ENCODE results near the gene RAPSN. TPM values are rescaled to one million over a fixed set of nuclear protein-coding genes. Genes with fewer than 3 reads are reported as not detected.

The RAPSN gene
- total RNA-seq (57.9 TPM), polyA plus RNA-seq (ENCODE audit: insufficient read depth in 1 of 8, insufficient read length in 8 of 8, low replicate concordance in 1 of 8) (100 to 1,000 TPM in 3 of 8 donors, 10 to 100 TPM in 5; 89.9 to 113 (median 99.4) TPM)
- long read RNA-seq, donor 1, transcript RAPSN-201 (8 exons, 1,671 nt) = major isoform, 11 of 20 reads
- long read RNA-seq, donor 1, partial matches to known transcripts = 6 of 20 reads
- long read RNA-seq, donor 1, other reads (novel, unspliced or antisense) = 0 of 20 reads
- long read RNA-seq, donor 2, partial matches to known transcripts = 0 of 2 reads
- long read RNA-seq, donor 2, other reads (novel, unspliced or antisense) = 0 of 2 reads
- long read RNA-seq, donor 3, transcript RAPSN-201 (8 exons, 1,671 nt) = major isoform, 22 of 83 reads
- long read RNA-seq, donor 3, partial matches to known transcripts = 46 of 83 reads
- long read RNA-seq, donor 3, other reads (novel, unspliced or antisense) = 14 of 83 reads
- long read RNA-seq, donor 4, transcript RAPSN-201 (8 exons, 1,671 nt) = major isoform, 10 of 17 reads
- long read RNA-seq, donor 4, partial matches to known transcripts = 6 of 17 reads
- long read RNA-seq, donor 4, other reads (novel, unspliced or antisense) = 0 of 17 reads
- long read RNA-seq, donor 5, transcript RAPSN-201 (8 exons, 1,671 nt) = major isoform, 38 of 122 reads
- long read RNA-seq, donor 5, partial matches to known transcripts = 54 of 122 reads
- long read RNA-seq, donor 5, other reads (novel, unspliced or antisense) = 25 of 122 reads
- long read RNA-seq, donor 6, transcript RAPSN-201 (8 exons, 1,671 nt) = major isoform, 43 of 113 reads
- long read RNA-seq, donor 6, partial matches to known transcripts = 43 of 113 reads
- long read RNA-seq, donor 6, other reads (novel, unspliced or antisense) = 26 of 113 reads
- long read RNA-seq, donor 7, transcript RAPSN-201 (8 exons, 1,671 nt) = major isoform, 22 of 63 reads
- long read RNA-seq, donor 7, partial matches to known transcripts = 32 of 63 reads
- long read RNA-seq, donor 7, other reads (novel, unspliced or antisense) = 5 of 63 reads
- long read RNA-seq, donor 8, transcript RAPSN-201 (8 exons, 1,671 nt) = major isoform, 6 of 6 reads
- long read RNA-seq, donor 8, partial matches to known transcripts = 0 of 6 reads
- long read RNA-seq, donor 8, other reads (novel, unspliced or antisense) = 0 of 6 reads
- long read RNA-seq, donor 9, transcript RAPSN-201 (8 exons, 1,671 nt) = major isoform, 19 of 36 reads
- long read RNA-seq, donor 9, partial matches to known transcripts = 13 of 36 reads
- long read RNA-seq, donor 9, other reads (novel, unspliced or antisense) = 0 of 36 reads
- long read RNA-seq, donor 10, transcript RAPSN-201 (8 exons, 1,671 nt) = major isoform, 17 of 34 reads
- long read RNA-seq, donor 10, partial matches to known transcripts = 7 of 34 reads
- long read RNA-seq, donor 10, other reads (novel, unspliced or antisense) = 10 of 34 reads
- long read RNA-seq, donor 11, transcript RAPSN-201 (8 exons, 1,671 nt) = major isoform, 13 of 35 reads
- long read RNA-seq, donor 11, partial matches to known transcripts = 14 of 35 reads
- long read RNA-seq, donor 11, other reads (novel, unspliced or antisense) = 6 of 35 reads

DNA sequence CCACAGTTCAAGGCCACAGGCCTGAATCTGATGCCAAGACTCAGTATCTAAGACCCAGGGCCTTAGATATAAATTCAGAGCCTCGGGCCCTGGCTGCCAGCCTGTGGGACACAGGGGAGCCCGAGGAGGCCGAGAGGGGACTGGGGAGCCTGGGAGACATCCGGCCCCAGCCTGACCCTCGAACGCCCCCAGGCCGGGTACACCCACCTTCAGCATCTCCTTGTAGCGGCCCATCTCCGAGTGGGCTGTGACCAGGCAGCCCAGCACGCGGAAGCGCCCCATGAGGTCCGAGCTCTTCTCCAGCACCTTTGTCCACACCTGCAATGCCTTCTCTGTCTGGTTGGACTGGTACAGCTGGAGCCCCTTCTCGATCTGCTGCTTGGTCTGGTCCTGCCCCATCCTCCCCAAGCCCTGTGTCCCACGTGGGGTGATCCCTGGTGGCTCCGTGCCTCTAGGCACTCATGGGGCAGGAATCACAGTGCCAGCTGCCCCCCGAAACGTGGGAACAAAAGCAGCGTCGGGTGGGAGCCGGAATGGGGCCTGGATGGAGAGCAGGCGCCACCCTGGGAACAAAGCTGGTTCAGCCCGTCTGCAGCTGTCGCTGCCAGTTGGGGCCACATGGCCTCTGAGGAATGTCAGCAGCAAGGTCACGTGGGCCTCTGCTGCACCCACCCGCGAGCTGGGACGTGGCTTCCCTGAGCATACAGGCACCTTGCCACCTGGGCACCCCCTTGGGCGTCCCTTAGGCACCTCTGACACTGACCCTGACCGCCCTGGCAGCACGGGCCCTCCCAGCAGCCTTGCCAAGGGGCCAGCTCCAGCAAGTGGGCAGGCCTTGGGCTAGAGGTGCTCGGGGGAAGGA lies at the start of gene RAPSN:
RAPSN (minus strand) TSS at position 571 of the 862 bp plus-strand sequence; CDS start at position 399, 172 bp downstream.
- Histone ChIP-seq H3K9me3 (replicated peaks; ENCODE audit: control insufficient read depth, low read depth, low read length) (no peaks in the 10 kb centered on the region), H3K27ac (ENCODE audit: low read length) (peak within 1 kb of the TSS; percentile 62), H3K27me3 (ENCODE audit: control insufficient read depth, insufficient read depth, low read length) (no peaks in the 10 kb centered on the region), H3K36me3 (ENCODE audit: control insufficient read depth, insufficient read depth, low read length) (peaks cover 13% of the 10 kb centered on the region), H3K4me1 (ENCODE audit: control insufficient read depth, insufficient read depth, low read length) (peaks cover 19% of the 10 kb centered on the region), H3K4me3 (ENCODE audit: low read length) (peak within 1 kb of the TSS; percentile 61)
- WGBS (ENCODE audit: insufficient coverage) = 75% methylated on average over 32 of the region's 32 CpGs
- DNase-seq = peak; percentile 83

DNA sequence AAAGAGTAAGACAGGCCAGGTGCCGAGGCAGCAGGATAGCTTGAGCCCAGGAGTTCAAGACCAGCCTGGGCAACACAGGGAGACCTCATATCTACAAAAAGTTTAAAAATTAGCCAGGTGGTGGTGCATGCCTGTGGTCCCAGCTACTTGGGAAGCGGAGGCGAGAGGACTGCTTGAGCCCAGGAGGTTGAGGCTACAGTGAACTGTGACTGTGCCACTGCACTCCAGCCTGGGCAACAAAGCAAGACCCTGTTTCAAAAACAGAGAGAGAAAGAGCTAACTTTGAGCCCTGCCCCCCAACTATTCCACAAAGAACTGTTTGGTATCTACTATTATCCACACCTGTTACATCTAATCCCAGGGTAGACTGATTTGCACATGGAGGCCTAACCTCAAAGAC lies 49.2 kb upstream of the RAPSN start:
- no peaks in the 10 kb centered on the region for H3K9me3 ChIP-seq (replicated peaks; ENCODE audit: control insufficient read depth, low read depth, low read length)
- no peak for DNase-seq
- H3K36me3 ChIP-seq (ENCODE audit: control insufficient read depth, insufficient read depth, low read length) = peaks cover 19% of the 10 kb centered on the region
- 86% methylated on average over 1 of the region's 3 CpGs for WGBS (ENCODE audit: insufficient coverage)
- H3K27me3 ChIP-seq (ENCODE audit: control insufficient read depth, insufficient read depth, low read length) = no peaks in the 10 kb centered on the region
- peaks cover 25% of the 10 kb centered on the region for H3K4me1 ChIP-seq (ENCODE audit: control insufficient read depth, insufficient read depth, low read length)
- no peak overlapping the region for H3K27ac ChIP-seq (ENCODE audit: low read length)
- H3K4me3 ChIP-seq (ENCODE audit: low read length) = no peak overlapping the region

DNA sequence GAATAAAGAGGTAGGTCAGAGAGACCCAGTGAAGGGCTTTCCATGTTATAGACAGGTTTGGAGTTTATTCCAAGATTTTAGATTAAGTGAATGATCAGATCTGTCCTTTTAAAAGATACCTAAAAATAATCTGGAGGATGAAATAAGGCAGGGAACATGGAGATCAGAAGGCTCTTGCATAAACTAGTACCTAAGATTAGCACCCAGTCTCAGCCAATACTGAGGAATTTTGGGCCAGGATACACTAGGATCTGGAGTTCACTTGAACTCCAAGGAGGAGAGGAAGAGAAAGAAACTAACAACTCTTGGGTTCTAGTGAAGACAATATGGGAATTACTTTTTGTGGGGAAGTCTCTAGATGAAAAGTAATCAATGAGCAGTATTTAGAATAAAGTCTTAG lies 47.9 kb upstream of the RAPSN start:
- no peaks in the 10 kb centered on the region for H3K27me3 ChIP-seq (ENCODE audit: control insufficient read depth, insufficient read depth, low read length)
- H3K27ac ChIP-seq (ENCODE audit: low read length) = no peak overlapping the region
- peaks cover 19% of the 10 kb centered on the region for H3K36me3 ChIP-seq (ENCODE audit: control insufficient read depth, insufficient read depth, low read length)
- H3K9me3 ChIP-seq (replicated peaks; ENCODE audit: control insufficient read depth, low read depth, low read length) = no peaks in the 10 kb centered on the region
- no peak overlapping the region for H3K4me3 ChIP-seq (ENCODE audit: low read length)
- peaks cover 25% of the 10 kb centered on the region for H3K4me1 ChIP-seq (ENCODE audit: control insufficient read depth, insufficient read depth, low read length)
- DNase-seq = no peak

DNA sequence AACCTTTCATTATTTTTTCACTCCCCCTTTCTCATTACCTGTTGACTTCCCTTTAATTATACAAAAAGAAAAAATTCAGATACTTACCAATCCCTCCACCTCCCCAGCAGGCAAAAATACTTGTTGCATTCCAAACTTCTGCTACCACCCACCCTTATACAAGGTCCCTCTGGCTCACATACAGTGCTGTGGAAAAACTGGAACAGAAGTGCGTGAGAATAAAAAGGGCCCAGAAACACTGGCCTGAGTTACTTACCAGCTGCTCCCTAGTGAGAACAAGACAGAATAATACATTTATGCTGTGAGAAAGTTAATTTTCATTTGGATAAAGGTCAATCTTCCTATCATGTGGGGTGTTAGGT lies 46.9 kb upstream of the RAPSN start:
- DNase-seq = no peak
- peaks cover 16% of the 10 kb centered on the region for H3K36me3 ChIP-seq (ENCODE audit: control insufficient read depth, insufficient read depth, low read length)
- H3K27ac ChIP-seq (ENCODE audit: low read length) = no peak overlapping the region
- no peak overlapping the region for H3K4me3 ChIP-seq (ENCODE audit: low read length)
- H3K4me1 ChIP-seq (ENCODE audit: control insufficient read depth, insufficient read depth, low read length) = peaks cover 17% of the 10 kb centered on the region
- H3K27me3 ChIP-seq (ENCODE audit: control insufficient read depth, insufficient read depth, low read length) = no peaks in the 10 kb centered on the region
- no peaks in the 10 kb centered on the region for H3K9me3 ChIP-seq (replicated peaks; ENCODE audit: control insufficient read depth, low read depth, low read length)
- WGBS (ENCODE audit: insufficient coverage) = no CpG with 5 or more reads among the region's 1 CpG

DNA sequence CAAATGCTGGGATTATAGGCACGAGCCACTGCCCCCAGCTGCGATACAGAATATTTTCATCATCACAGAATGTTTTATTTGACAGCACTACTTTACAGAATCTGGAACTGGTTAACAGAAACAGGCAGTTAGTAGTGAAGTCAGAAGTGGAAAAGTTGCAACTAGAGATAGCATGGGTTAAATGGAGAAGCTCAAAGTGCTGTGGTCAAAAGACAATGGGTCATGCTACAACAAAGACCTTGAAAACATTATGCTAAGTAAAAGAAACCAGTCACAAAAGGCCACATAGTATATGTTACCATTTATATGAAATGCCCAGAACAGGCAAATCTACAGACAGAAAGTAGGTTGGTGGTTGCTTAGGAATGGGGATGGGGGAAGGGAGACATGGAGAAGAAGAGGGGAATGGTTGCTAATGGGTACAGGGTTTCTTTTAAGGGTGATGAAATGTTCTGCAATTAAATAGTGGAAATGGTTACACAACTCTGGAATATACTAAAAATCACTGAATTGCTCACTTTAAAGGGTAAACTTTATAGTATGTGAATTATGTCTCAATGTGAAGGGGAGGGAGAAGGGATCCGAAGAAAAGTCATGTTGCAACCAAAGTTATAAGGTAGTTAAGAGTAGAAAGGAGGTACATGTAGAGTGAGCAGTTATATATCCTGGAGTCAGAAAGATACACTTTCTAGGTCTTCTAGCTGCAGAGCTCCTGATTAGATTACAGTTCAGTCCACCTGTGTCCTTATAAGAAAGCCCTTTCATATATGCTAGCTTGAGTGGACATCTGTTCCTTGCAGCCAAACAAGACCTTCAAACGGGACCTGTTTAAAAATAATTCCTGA lies 46.3 kb upstream of the RAPSN start:
- peaks cover 14% of the 10 kb centered on the region for H3K4me1 ChIP-seq (ENCODE audit: control insufficient read depth, insufficient read depth, low read length)
- peaks cover 15% of the 10 kb centered on the region for H3K36me3 ChIP-seq (ENCODE audit: control insufficient read depth, insufficient read depth, low read length)
- no peak overlapping the region for H3K27ac ChIP-seq (ENCODE audit: low read length)
- 71% methylated on average over 2 of the region's 4 CpGs for WGBS (ENCODE audit: insufficient coverage)
- no peak for DNase-seq
- H3K9me3 ChIP-seq (replicated peaks; ENCODE audit: control insufficient read depth, low read depth, low read length) = no peaks in the 10 kb centered on the region
- no peak overlapping the region for H3K4me3 ChIP-seq (ENCODE audit: low read length)
- no peaks in the 10 kb centered on the region for H3K27me3 ChIP-seq (ENCODE audit: control insufficient read depth, insufficient read depth, low read length)

DNA sequence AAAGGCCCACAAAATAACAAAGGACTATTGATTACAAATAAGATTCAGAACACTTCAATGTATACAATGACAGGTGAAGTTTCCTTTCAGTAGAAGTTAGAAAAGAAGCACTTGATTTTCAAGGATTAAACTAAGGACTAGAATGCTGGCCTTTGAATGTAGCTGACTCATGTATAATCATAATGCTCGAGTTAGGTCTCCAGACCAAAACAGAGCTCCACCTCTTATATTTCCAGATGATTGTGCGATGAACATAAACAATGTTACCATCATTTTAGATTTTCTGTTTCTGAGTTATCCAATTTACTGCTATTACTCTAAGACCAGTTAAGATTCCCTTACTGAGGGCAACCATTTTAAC lies 40.4 kb upstream of the RAPSN start:
- DNase-seq = no peak
- no peaks in the 10 kb centered on the region for H3K27me3 ChIP-seq (ENCODE audit: control insufficient read depth, insufficient read depth, low read length)
- no peaks in the 10 kb centered on the region for H3K4me1 ChIP-seq (ENCODE audit: control insufficient read depth, insufficient read depth, low read length)
- H3K4me3 ChIP-seq (ENCODE audit: low read length) = no peak overlapping the region
- no peaks in the 10 kb centered on the region for H3K9me3 ChIP-seq (replicated peaks; ENCODE audit: control insufficient read depth, low read depth, low read length)
- 100% methylated on average over 1 of the region's 2 CpGs for WGBS (ENCODE audit: insufficient coverage)
- peaks cover 25% of the 10 kb centered on the region for H3K36me3 ChIP-seq (ENCODE audit: control insufficient read depth, insufficient read depth, low read length)
- no peak overlapping the region for H3K27ac ChIP-seq (ENCODE audit: low read length)

DNA sequence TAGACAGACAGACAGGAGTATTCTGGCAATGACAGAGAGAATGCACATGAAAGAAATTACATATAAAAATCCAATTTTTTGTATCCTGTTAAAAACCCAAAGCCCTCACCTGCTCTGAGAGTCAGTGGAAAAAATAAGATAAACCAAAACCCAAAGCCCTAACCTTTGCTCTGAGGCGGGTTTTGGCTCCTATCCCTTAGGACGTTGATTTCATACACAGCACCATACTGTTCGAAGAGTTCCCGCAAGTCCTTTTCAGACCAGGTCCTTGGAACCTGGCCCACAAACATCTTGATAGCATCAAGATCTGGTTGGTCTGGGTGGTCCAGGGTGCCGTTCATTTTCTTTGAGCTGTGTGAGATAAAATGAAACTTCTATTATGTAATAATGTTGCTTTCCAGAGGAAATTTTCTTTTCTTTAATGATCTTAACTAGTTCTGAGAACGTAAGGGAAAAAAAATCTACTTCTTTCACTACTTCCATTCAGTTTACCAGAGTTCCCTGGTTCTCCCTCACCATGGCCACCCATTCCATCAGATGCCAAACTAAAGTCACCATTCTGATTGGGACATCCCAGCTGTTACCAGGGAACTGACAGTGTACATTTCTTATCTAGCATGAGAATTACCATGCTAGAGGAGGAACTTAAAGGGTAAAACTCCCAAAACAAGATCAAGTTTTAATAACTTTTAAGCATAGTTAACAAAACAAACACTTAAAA lies 39.9 kb upstream of the RAPSN start:
- no peak overlapping the region for H3K27ac ChIP-seq (ENCODE audit: low read length)
- no peaks in the 10 kb centered on the region for H3K27me3 ChIP-seq (ENCODE audit: control insufficient read depth, insufficient read depth, low read length)
- peaks cover 28% of the 10 kb centered on the region for H3K36me3 ChIP-seq (ENCODE audit: control insufficient read depth, insufficient read depth, low read length)
- H3K4me3 ChIP-seq (ENCODE audit: low read length) = no peak overlapping the region
- no peaks in the 10 kb centered on the region for H3K4me1 ChIP-seq (ENCODE audit: control insufficient read depth, insufficient read depth, low read length)
- H3K9me3 ChIP-seq (replicated peaks; ENCODE audit: control insufficient read depth, low read depth, low read length) = no peaks in the 10 kb centered on the region
- 60% methylated on average over 1 of the region's 6 CpGs for WGBS (ENCODE audit: insufficient coverage)
- no peak for DNase-seq

DNA sequence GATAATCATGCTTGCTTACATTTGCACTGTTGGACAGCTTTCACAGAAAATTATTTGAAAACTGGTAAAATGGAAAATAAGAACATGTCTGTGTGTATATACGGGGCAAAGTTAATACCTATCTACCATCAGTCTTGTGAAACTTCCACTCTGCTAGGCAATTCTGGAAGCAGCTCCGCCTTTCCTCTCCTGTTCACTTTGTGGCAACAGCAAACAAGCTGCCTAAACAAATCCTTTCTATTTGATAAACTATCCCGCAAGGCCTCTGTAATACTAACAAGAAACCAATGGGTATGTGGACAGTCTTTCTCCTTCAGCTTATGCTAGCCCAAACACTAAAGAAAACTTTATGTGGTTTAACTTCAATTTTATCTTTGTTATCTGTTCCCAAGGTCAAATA lies 39.2 kb upstream of the RAPSN start:
- H3K27ac ChIP-seq (ENCODE audit: low read length) = no peak overlapping the region
- H3K36me3 ChIP-seq (ENCODE audit: control insufficient read depth, insufficient read depth, low read length) = peaks cover 35% of the 10 kb centered on the region
- WGBS (ENCODE audit: insufficient coverage) = 100% methylated on average over 1 of the region's 3 CpGs
- H3K4me3 ChIP-seq (ENCODE audit: low read length) = no peak overlapping the region
- no peak for DNase-seq
- H3K9me3 ChIP-seq (replicated peaks; ENCODE audit: control insufficient read depth, low read depth, low read length) = no peaks in the 10 kb centered on the region
- no peaks in the 10 kb centered on the region for H3K4me1 ChIP-seq (ENCODE audit: control insufficient read depth, insufficient read depth, low read length)
- H3K27me3 ChIP-seq (ENCODE audit: control insufficient read depth, insufficient read depth, low read length) = no peaks in the 10 kb centered on the region

Measured in muscle of leg (tissue), 16 donors.